HG03439 (cell line): Measurements from ENCODE around the gene COL9A1.

ENCODE experiments used
- ATAC-seq: cut with Tn5 transposase; IDR thresholded peaks from one replicate; pipeline ENCODE4 v1.9.1; 2021; ENCODE audit warnings: mild to moderate bottlenecking, moderate library complexity; ENCODE audit not compliant: unreplicated experiment

The COL9A1 gene

DNA sequence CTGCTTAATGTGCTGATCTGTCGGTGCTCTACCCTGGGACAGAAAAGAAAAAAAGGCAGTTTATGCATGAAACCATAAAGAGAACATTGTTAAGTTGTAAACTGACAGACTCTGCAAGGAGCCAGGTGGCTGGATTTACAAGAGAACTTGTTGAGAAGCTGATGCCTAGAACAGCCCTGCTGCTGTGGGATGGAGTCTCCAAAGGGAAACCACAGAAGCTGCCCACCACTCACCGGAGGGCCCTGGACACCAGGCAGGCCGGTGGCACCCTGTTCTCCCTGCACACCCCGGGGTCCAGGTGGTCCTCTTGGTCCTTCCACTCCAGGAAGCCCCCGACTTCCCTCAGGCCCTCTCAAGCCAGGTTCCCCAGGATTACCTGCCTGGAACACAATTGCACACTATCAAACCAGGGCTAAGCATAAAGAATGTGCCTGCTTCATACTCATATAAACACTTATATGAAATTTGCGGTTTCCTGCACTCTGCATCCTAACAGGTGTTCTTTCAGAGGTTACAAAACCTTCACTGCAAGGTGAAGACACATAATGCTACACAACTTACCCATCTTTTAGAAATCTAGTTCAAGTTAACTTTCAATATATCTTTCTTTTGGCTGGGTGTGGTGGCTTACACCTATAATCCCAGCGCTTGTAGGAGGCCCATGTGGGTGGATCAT, 68.2 kb downstream of the COL9A1 start:
- ATAC-seq: no peak

DNA sequence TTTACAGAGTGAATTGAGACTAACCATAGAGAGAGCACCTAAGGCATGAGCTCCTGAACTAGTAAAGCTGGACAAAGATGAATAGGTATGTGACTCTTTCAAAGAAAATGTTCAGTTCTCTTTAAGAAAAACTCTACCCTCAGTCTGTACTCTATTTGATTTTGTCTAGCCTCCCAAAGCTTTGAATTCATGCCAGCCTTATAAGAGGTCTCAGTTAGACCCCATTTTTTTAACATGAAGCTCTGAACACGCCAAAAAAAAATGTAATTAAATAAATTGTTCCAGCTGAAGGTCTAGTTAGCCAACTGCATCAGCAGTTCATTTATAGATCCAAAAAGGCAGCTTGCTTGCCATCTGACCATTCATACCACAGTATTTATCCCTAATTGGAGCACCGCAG, 71.6 kb downstream of the COL9A1 start:
- ATAC-seq: no peak

DNA sequence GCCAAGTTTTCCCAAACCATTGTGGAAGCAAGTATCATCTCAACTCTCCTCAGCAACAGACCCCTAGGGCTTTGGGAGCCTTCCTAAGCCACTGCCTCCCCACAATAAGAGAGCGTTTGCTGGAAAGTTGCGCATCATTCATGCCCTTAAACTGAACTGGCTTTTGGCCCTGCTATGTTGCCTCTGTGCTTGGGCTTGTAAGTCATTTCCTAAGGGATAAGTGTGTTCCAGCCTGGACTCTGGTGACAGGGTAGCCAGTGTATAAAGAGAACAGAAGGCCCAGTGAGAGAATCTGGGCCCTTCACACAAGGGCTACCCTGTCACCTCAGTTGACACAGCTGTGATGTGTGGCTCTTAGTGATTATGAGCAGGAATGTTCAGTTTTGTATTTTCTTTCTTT, 77.8 kb downstream of the COL9A1 start:
- ATAC-seq: no peak

DNA sequence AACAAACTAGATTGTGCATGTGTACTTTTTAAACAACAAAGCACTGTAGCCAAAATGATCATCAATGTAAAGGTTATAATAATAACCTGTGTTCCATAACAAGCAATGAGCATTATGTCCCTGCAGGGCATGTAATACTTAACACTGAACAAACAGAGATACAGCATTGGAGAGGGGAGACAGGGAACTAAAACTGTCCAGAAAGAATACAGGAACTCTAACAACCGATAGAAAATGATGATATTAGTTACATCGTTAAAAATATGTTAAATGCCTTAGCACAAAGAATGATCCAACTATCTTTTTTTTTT, 80.5 kb downstream of the COL9A1 start:
- no peak for ATAC-seq

- ATAC-seq: no peak
Observed at GRCh38 chr6:70221715-70222438, 81.0 kb downstream of the COL9A1 start.

DNA sequence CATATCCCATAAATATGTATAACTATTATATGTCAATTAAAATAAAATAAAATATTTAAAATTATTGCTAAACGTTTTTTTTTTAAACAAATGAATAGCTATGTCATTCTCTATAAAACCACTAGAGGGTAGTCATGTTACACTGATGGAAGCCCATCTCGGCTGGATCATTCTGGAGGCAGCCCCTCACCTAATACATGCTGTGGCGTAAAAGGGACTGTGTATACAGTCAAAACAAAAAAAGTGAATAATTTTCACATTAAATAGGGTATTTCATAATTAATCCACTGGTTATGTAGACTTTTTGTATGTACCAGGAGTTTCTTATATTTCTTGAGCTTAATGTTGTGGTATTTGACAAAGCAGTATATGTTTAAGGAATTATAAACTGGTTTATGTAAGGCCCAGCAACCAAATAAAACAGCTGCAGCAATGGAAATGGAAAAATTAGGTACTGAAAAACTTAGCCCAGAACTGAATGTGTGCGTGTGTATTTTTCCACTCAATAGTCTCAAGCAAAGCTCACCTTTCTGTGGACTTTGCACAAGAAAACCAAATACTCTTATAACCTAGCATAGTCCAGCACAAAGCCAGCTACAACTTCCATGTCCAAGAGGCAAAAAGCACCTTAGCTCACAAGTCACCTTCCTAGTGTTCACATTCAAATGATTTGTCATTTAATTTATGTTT, 81.7 kb downstream of the COL9A1 start:
- ATAC-seq: no peak

DNA sequence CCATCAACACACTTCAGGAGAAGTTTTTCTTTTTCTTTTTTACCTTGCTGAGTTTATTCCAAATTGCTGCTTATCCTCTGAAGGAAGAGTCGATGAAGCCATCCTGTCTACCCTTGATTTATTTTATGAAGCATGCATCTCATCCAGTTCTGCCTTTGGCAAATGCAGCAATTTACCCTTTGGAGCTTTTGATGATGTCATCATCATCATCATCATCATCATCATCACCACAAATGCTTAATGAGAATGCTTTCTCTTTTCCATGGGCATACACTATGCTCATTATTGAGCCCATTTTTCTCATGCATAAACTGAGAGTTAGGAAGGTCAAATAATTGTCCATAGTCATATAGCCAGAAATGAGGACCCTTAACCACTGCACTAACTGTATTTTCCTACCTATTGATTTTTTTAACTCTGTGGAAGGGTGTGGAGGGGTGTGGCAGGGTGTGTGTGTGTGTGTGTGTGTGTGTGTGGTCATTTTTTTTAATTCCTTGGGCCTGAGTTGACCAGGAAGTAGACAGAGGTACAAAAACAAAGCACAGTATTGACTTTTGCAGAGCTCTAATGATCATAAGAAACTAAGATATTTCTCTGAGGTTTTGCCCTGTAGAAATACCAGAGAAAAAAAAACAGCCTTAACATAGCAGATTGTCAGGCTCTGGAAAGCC, 82.8 kb downstream of the COL9A1 start:
- no peak for ATAC-seq

- no peak for ATAC-seq
Observed at GRCh38 chr6:70216767-70217166, 86.1 kb downstream of the COL9A1 start.

DNA sequence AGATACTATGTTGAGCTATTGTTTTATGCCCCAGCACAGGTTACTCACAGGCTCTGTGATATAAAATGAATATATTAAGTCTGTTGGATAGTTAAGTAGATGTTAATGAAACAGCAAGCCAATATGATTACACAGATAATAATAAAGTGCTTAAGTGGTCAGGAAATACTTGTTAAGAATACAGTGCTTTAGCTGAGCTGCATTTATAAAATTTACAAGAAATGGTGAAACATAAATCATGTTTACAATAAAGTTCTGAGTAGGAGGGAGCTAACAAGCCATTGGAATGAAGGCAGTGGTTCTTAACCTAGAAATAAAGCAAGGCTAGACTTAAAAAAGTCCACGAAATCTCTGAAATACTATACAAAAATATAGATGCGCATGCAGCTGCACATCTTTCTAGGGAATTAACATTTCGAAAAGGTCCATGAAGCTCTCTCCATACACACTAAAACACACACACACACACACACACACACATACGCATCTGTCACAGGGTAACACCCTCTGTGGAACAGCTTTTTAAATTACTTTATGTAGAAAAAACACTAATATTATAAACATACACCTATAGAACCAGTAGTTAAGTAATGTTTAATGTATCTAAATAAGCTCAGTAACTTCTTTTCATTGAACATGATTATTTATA, 87.3 kb downstream of the COL9A1 start:
- ATAC-seq: no peak

- no peak for ATAC-seq
Observed at GRCh38 chr6:70210462-70210861, 92.4 kb downstream of the COL9A1 start.

DNA sequence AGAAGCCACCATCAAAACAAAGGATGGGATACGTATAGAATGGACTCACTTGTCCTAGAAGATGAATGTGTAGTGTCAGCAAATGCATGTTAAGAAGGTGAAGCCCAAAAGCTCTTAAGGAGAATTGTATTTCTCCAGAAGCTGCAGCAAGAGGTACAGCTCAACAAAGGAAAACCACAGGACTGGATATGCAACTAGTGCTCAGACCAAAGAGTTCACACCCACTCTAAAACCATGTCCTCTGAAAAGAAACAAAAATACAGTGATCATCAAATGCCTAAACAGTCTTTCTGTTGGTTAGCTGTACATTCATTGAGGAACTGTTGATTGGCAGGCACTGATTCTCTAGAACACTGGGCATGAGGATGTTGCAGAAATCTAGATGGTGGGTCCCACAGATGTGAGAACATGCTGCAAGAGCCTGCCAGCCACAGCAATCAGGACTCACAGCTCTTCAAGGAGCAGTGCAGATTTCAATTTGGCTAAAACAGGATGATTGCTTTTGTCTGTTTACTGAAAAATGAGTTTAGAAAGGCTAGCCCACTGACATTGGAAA, 94.6 kb downstream of the COL9A1 start:
- ATAC-seq: no peak

- no peak for ATAC-seq
Observed at GRCh38 chr6:70198785-70199184, 104.1 kb downstream of the COL9A1 start.

DNA sequence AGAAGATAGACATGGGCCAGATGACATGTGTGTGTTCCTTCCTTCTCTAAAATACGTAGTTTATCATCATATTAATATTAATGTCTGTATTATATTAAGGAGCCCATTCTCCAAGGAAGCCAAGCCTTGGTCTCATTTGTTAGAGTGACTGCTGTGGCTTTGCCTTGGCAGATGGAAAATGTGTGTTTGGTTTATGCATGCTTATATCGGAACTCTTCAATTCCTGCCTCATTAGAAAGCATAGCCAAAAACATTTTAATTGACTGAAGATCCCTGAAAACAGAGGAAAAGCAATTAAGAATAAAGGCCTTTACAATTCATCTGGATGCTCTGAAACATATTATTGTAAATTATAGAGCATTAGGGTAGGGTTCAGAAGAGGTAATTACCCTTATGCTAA, 106.4 kb downstream of the COL9A1 start:
- ATAC-seq: no peak

DNA sequence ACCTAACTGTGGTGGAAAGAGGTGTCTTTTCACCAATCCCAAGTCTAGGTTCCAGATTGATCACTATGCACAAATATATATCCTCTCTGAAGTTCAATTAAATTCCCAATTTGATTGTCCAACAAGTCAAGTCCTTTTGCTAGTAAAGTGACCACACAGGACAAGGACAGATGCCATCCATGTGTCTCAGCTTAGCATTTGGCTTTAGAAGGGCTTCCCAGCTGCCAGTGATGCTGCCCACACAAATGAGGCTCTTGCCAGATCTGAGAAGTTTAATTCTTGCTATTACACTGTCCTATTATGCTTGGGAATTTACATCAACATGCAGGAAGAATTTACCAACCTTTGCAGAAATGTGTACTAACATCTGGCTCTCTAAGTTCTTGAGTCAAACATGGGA, 108.5 kb downstream of the COL9A1 start:
- no peak for ATAC-seq

- no peak for ATAC-seq
Observed at GRCh38 chr6:70188202-70188601, 114.7 kb downstream of the COL9A1 start.

- ATAC-seq: no peak
Observed at GRCh38 chr6:70186461-70186860, 116.4 kb downstream of the COL9A1 start.

DNA sequence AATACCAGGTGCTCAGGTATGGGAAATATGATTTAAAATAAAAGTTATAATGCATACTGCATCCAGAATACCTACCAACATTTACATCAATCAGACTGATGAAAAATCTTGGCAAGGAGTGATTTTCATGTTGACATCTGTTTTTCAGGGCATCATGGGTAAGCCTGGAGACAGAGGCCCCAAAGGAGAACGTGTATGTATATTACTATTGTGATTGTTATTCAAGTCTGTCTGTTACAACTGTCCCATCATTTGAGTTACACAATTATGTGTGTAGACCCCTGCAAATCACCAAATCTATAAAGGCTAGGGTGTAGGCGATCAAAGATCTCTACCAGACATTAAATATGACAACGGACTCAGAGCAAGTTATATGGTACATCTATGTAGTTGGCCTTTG, 118.2 kb downstream of the COL9A1 start:
- no peak for ATAC-seq

- no peak for ATAC-seq
Observed at GRCh38 chr6:70183538-70183937, 119.3 kb downstream of the COL9A1 start.

GRCh38 chr6:70180901-70181599, 121.8 kb downstream of the COL9A1 start:
- ATAC-seq: no peak

DNA sequence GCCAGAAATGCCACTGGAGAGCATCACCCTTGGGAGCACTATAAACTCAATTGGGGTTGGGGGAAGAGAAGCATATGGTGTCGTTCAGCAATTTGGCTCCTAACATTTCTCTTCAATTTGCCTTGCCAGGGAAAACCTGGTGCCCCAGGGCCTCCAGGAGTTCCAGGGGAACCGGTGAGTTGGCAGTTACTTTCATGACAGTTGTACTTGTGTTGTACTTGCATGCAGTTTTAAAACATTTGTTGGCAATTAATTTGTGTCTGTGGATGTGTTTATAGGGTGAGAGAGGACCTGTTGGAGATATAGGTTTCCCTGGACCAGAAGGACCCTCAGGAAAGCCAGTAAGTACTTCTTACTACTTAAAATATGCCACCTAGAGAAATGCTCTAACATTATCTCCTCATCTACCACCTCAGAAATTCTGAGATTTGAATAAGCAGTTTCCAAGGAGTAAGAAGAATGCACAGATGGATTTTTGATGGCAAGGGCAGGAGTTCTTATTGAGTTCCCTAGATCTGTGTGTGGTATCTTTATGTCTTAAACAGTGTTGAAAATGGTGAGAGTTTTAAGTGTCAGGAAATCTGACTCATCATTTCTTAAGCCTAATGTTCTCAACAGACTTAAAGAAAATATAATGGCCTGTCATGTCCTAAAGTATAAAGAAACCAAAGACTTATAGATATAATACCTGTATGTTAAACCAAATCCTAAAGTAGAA, 122.5 kb downstream of the COL9A1 start:
- ATAC-seq: no peak
